HG02852 (cell line): ENCODE data around the gene HIC2.
"Not testable (repeated sequence)": the region's sequence is repeated elsewhere in the genome, so short reads cannot be mapped to it uniquely, and the experiment has no call there.

Experiments
- ATAC-seq: cut with Tn5 transposase; IDR thresholded peaks from one replicate; pipeline ENCODE4 v1.9.1; 2021; ENCODE audit warnings: mild to moderate bottlenecking, moderate library complexity; ENCODE audit not compliant: unreplicated experiment

The HIC2 gene

DNA sequence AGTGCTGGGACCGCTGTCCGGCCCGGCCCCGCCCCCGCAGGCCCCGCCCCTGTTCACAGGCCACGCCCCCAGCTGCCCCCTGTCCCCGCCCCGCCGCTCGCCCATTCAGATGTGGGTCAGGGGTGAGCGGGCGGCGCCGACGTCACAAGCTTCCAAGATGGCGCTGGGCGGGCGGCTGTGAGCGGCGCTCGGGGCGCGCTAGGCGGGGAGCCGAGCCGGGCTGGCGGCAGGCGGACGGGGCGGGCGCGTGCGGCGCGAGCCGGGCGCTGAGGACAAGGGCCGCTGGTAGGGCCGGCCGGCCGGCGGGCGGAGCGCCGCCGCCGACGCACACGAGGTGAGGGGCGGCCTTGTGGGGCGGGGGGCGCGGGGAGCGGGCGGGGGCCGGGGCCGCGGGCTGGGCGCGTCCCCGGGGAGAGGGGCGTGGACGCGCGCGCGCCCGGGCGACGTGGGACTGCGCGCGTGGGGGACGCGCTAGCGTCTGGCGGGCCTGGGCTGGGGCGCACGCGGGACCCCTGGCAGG lies at the start of gene HIC2:
Gene HIC2 (plus strand): TSS at position 145 of the 520 bp plus-strand sequence. CDS start 25,461 bp downstream, outside the sequence.
- ATAC-seq, result peak; percentile 67

GRCh38 chr22:21368603-21369310 lies 48.4 kb upstream of the HIC2 start:
- not testable (repeated sequence) for ATAC-seq

- not testable (repeated sequence) for ATAC-seq
These were observed 41.3 kb upstream of the HIC2 start for GRCh38 chr22:21375880-21376279.

- ATAC-seq, result peak; percentile 54
These were observed 33.3 kb upstream of the HIC2 start, which contains the start of gene RIMBP3B for GRCh38 chr22:21383701-21384467. Gene RIMBP3B (plus strand): TSS chr22:21383751. CDS start chr22:21383859, 108 bp downstream.

- not testable (repeated sequence) for ATAC-seq
These were observed 32.5 kb upstream of the HIC2 start for GRCh38 chr22:21384468-21385357.

DNA sequence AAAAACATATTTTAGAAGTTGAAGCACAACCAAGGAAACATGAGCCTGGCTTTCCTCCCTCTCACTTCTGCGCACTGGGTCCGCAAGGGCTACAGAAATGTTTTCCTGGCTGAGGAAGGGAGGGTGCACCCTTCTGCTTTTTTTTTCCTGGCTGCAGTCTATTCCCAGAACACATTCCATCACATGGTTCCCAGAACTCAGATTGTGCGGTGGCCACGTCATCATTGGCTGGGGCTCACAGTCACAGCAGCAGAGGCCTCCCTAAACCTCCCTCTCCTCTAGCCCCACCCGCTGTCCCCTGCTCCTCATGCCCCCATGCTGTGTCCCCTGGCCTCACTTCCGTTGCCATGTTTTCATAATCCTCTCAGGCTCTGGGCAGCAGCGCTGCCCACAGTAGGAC lies 27.7 kb upstream of the HIC2 start:
- ATAC-seq, result not testable (repeated sequence)

DNA sequence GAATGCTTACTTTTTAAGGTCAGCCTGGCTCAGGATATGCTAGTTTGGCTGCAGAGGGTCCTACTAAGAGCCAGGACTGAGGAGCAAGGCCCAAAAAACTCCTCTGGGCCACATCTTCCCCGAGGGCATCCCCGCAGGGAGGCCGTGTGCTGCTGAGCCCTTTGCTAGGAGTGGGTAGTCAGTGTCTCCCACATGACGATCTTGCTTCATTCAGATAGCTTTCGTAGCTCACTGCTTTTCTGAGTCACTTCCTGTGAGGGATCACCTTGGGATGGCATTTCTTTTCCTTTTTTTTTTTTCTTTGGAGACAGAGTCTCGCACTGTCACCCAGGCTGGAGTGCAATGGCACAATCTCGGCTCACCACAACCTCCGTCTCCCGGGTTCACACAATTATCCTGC lies 27.2 kb upstream of the HIC2 start:
- ATAC-seq, result not testable (repeated sequence)

DNA sequence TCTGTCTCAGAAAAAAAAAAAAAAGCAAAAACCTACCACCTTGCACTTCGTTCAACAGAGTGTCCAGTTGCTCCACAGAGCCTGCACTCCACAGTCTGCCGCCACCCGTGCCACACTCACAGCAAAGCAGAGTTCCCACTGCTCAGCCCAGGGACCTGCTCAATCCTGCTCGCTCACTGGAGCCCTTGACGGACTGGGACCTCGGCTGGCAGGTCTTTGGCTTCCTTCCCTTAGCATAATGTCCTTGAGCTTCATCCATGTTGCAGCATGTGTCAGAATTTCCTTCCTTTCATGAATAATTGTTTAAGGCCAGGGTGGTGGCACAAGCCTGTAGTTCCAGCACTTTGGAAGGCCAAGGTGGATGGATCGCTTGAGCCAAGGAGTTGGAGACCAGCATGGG lies 22.6 kb upstream of the HIC2 start:
- ATAC-seq, result not testable (repeated sequence)

GRCh38 chr22:21401197-21401969 lies 15.8 kb upstream of the HIC2 start:
- not testable (repeated sequence) for ATAC-seq

DNA sequence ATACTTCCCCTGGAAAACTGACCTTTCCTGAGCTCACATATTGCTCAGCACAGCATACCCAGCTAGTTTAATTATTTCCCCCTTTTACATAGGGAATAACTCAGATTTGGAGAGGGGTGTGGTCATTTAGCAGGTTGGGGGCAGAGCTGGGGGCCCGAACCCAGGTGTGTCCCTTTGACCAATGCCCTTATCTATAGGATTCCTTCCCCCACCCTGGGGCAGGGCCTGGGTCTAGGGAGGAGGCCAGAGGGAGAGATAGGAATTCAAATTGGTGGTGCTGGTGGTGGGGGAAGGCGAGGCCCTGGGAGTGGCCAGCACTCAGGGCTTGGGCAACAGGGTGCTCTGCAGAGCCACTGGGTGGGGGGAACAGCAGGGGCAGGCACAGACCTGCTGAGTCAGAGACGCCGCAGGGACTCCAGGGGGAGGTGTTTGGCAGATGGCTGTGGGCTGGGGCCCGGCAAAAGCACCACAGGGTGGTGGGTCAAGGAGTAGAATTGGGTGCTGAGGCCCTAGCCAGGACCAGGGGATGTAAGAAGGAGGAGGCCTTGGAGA lies 14.3 kb upstream of the HIC2 start:
- ATAC-seq, result not testable (repeated sequence)

DNA sequence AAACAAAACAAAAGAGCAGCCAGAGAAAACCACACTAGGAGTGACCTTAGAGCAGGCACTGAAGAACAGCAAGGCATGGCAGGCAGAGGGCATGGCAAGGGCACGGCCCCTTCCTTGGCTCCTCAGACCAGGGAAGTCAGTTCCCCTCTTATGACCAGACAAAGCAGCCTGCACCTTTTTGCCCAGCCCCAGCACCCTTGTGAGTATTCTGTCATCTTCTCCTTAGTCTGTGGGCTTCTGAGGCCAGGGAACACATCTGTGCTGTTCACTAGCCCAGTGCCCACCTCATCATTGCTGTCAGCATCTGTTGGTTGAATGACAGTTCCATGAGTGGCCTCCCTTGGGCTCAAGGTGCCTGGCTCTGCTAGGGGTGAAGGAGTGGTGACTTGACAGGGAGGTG lies 10.0 kb upstream of the HIC2 start:
- not testable (repeated sequence) for ATAC-seq

DNA sequence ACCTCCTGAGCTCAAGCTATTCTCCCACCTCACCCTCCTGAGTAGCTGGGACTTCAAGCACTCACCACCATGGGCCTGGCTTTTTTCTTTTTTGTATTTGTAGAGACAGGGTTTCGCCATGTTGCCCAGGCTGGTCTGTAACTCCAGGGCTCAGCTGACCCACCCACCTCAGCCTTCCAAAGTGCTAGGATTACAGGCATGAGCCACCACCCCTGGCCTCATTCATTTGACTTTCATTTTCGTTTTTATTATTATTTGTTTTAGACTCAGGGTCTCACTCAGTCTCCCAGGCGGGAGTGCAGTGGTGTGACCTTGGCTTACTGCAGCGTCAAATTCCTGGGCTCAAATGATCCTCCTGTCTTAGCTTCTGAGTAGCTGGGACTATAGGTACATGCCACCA lies 9.4 kb upstream of the HIC2 start:
- ATAC-seq, result not testable (repeated sequence)

- ATAC-seq, result not testable (repeated sequence)
These were observed 796 bp upstream of the HIC2 start for GRCh38 chr22:21416375-21416774.

DNA sequence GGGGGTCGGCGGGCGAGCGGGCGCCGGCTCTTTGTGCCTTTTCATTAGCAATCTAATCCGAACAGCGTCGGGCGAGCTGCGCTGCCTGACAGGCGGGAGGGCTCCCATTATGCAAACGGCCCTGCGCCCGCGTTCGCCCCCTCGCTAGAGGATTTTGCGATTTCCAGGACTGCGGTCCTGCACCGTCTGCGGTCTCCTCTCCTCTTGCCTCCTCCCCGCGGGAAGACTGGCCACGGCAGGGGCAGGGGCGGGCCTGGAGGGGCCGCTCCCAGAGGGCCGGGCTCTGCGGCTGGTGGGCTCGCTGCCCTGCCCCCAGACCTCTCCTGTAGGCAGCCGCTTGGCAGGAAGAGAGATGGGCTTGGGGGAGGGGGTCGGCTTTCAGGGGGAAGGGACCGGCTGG lies 682 bp downstream of the HIC2 start:
- ATAC-seq, result peak; percentile 41

- ATAC-seq, result not testable (repeated sequence)
These were observed 1.9 kb downstream of the HIC2 start for GRCh38 chr22:21418974-21419638.

- not testable (repeated sequence) for ATAC-seq
These were observed 3.1 kb downstream of the HIC2 start for GRCh38 chr22:21420180-21420763.

GRCh38 chr22:21424084-21424709 lies 7.0 kb downstream of the HIC2 start:
- not testable (repeated sequence) for ATAC-seq
